ENCODE data around the gene DDIT4L. TPM values are rescaled to one million over a fixed set of nuclear protein-coding genes. Genes with fewer than 3 reads are reported as not detected.

The DDIT4L gene
- total and polyA plus RNA-seq, 2 donors (not counting 1 experiment from before 2014, with no cell fraction given), result not detected

GRCh38 chr4:100175858-100176257 lies 14.4 kb downstream of the DDIT4L start:
- no peaks in the 10 kb centered on the region for H4K20me1 ChIP-seq (ENCODE audit: control insufficient read depth, insufficient read depth, low read length, poor library complexity, severe bottlenecking)
- no peaks in the 10 kb centered on the region for H3K27me3 ChIP-seq (replicated peaks in 1 of 4; ENCODE audit: control extremely low read depth in 1 of 4, control insufficient read depth in 3 of 4, insufficient read depth in 4 of 4, low read length in 3 of 4)
- Mint-ChIP-seq H3K4me1 (no peaks in the 10 kb centered on the region), H3K27ac (no peak overlapping the region), H3K27me3 (no peaks in the 10 kb centered on the region), H3K4me3 (no peak overlapping the region), H3K9me3 (ENCODE audit: insufficient read depth) (no peaks in the 10 kb centered on the region)
- no peaks in the 10 kb centered on the region for H3K79me2 ChIP-seq (ENCODE audit: control insufficient read depth, insufficient read depth, low read length)
- ChIA-PET POLR2A (no interaction called here), CTCF (no interaction called here)
- H2AFZ ChIP-seq (ENCODE audit: insufficient read depth, low read depth, low read length, poor library complexity, severe bottlenecking), result no peak overlapping the region
- no CpG with 5 or more reads among the region's 2 CpGs for WGBS (ENCODE audit: insufficient coverage)
- no peaks in the 10 kb centered on the region for H3K4me1 ChIP-seq (ENCODE audit: control insufficient read depth in 2 of 2, insufficient read depth in 2 of 2, low read length in 2 of 2)
- H3K36me3 ChIP-seq (replicated peaks in 1 of 2; ENCODE audit: control extremely low read depth in 1 of 2, control insufficient read depth in 1 of 2, extremely low read depth in 1 of 2, insufficient read depth in 2 of 2, low read length in 1 of 2), result no peaks in the 10 kb centered on the region
- ATAC-seq (ENCODE audit: low read depth), result no peak
- H3K4me3 ChIP-seq (ENCODE audit: control extremely low read depth in 1 of 5, extremely low read depth in 1 of 5, insufficient read depth in 1 of 5, low read depth in 2 of 5, low read length in 4 of 5), result no peak overlapping the region
- H3K9me3 ChIP-seq (ENCODE audit: control extremely low read depth in 1 of 3, control insufficient read depth in 2 of 3, insufficient read depth in 1 of 3, low read length in 2 of 3), result no peaks in the 10 kb centered on the region
- DNase-seq, result no peak
- TF ChIP-seq EZH2 (IDR thresholded peaks at IDR 0.05; ENCODE audit: borderline replicate concordance, insufficient read depth, low read depth, low read length, poor library complexity, severe bottlenecking) (no peak), CTCF (IDR thresholded peaks at IDR 0.05) (no peak)
- H3K4me2 ChIP-seq (replicated peaks; ENCODE audit: low read depth, low read length, poor library complexity, severe bottlenecking), result no peak overlapping the region
- no peak overlapping the region for H3K27ac ChIP-seq (ENCODE audit: low read length in 2 of 2)
- no peak overlapping the region for H3K9ac ChIP-seq (ENCODE audit: low read length)
- intact Hi-C loops (cut with micrococcal nuclease), result loop anchor here (2.0 kb wide), 1 partner anchor 15 kb away; the partner anchor contains the start of gene DDIT4L

- no peak overlapping the region for H2AFZ ChIP-seq (ENCODE audit: insufficient read depth, low read depth, low read length, poor library complexity, severe bottlenecking)
- H3K4me3 ChIP-seq (ENCODE audit: control extremely low read depth in 1 of 5, extremely low read depth in 1 of 5, insufficient read depth in 1 of 5, low read depth in 2 of 5, low read length in 4 of 5), result no peak overlapping the region
- no peaks in the 10 kb centered on the region for H3K9me3 ChIP-seq (ENCODE audit: control extremely low read depth in 1 of 3, control insufficient read depth in 2 of 3, insufficient read depth in 1 of 3, low read length in 2 of 3)
- H3K9me3 Mint-ChIP-seq (ENCODE audit: insufficient read depth), result no peaks in the 10 kb centered on the region
- H3K9ac ChIP-seq (ENCODE audit: low read length), result no peak overlapping the region
- no peak overlapping the region for H3K4me3 Mint-ChIP-seq
- intact Hi-C loops (cut with micrococcal nuclease), result no loop called here
- no peaks in the 10 kb centered on the region for H3K27me3 Mint-ChIP-seq
- DNase-seq (no peak), ATAC-seq (ENCODE audit: low read depth) (no peak)
- no peaks in the 10 kb centered on the region for H3K4me1 Mint-ChIP-seq
- H3K4me1 ChIP-seq (ENCODE audit: control insufficient read depth in 2 of 2, insufficient read depth in 2 of 2, low read length in 2 of 2), result no peaks in the 10 kb centered on the region
- H4K20me1 ChIP-seq (ENCODE audit: control insufficient read depth, insufficient read depth, low read length, poor library complexity, severe bottlenecking), result no peaks in the 10 kb centered on the region
- no peak overlapping the region for H3K27ac ChIP-seq (ENCODE audit: low read length in 2 of 2)
- no peaks in the 10 kb centered on the region for H3K27me3 ChIP-seq (replicated peaks in 1 of 4; ENCODE audit: control extremely low read depth in 1 of 4, control insufficient read depth in 3 of 4, insufficient read depth in 4 of 4, low read length in 3 of 4)
- no peak overlapping the region for H3K27ac Mint-ChIP-seq
- 96% methylated on average over 3 of the region's 3 CpGs for WGBS (ENCODE audit: insufficient coverage)
- no peak overlapping the region for H3K4me2 ChIP-seq (replicated peaks; ENCODE audit: low read depth, low read length, poor library complexity, severe bottlenecking)
- POLR2A ChIA-PET, result no interaction called here
- CTCF ChIA-PET, result no interaction called here
- H3K79me2 ChIP-seq (ENCODE audit: control insufficient read depth, insufficient read depth, low read length), result no peaks in the 10 kb centered on the region
- TF ChIP-seq EZH2 (IDR thresholded peaks at IDR 0.05; ENCODE audit: borderline replicate concordance, insufficient read depth, low read depth, low read length, poor library complexity, severe bottlenecking), result no peak
- TF ChIP-seq CTCF (IDR thresholded peaks at IDR 0.05), result no peak
- H3K36me3 ChIP-seq (replicated peaks in 1 of 2; ENCODE audit: control extremely low read depth in 1 of 2, control insufficient read depth in 1 of 2, extremely low read depth in 1 of 2, insufficient read depth in 2 of 2, low read length in 1 of 2), result no peaks in the 10 kb centered on the region
Measured at GRCh38 chr4:100174985-100175383, 15.3 kb downstream of the DDIT4L start.

Measured in B cell (primary cell).